ENCODE data around the gene KCTD5. TPM values are rescaled to one million over a fixed set of nuclear protein-coding genes. Genes with fewer than 3 reads are reported as not detected.

The KCTD5 gene
- total RNA-seq, 1 experiment from 2014 or later, result 49.4 TPM

GRCh38 chr16:2738615-2739014 is 56.3 kb downstream of the KCTD5 start:
- ChIA-PET POLR2A (interaction anchor here (0.7 to 1.9 kb wide), 3 partner anchors 15 to 33 kb away, joined by 3 to 8 read pairs (median 5); partner anchors contain the start of gene SRRM2), CTCF (interaction anchor here (1.0 kb wide), 1 partner anchor 13 kb away, joined by 4 read pairs; the partner anchor contains the start of gene SRRM2)

GRCh38 chr16:2739625-2740430 is 57.5 kb downstream of the KCTD5 start:
- intact Hi-C loops (cut with micrococcal nuclease), result no loop called here
- H3K27ac Mint-ChIP-seq (ENCODE audit: low read depth, unreplicated experiment), result no peak overlapping the region
- peak overlapping the region; percentile 7 for H3K4me3 Mint-ChIP-seq (ENCODE audit: unreplicated experiment)
- peaks cover 4% of the 10 kb centered on the region for H3K36me3 Mint-ChIP-seq (ENCODE audit: insufficient read depth, unreplicated experiment)
- POLR2A ChIA-PET, result interaction anchor here (0.5 to 1.9 kb wide), 4 partner anchors 12 to 124 kb away, joined by 3 to 8 read pairs (median 5); partner anchors contain the start of gene SRRM2
- no peaks in the 10 kb centered on the region for H3K27me3 Mint-ChIP-seq (ENCODE audit: insufficient read depth, unreplicated experiment)
- no peaks in the 10 kb centered on the region for H3K9me3 Mint-ChIP-seq (ENCODE audit: unreplicated experiment)
- H3K4me1 Mint-ChIP-seq (ENCODE audit: insufficient read depth, unreplicated experiment), result peaks cover 6% of the 10 kb centered on the region
- BruUV-seq (replicated peaks), result no TSS peak
- CTCF ChIA-PET, result interaction anchor here (0.6 to 1.3 kb wide), 5 partner anchors 9 to 310 kb away, joined by 3 to 7 read pairs (median 4); partner anchors contain the start of genes CCNF and SRRM2
- TF ChIP-seq CTCF (IDR thresholded peaks at IDR 0.05; ENCODE audit: unreplicated experiment), result no peak
- no peak for DNase-seq (ENCODE audit: unreplicated experiment)

More at GRCh38 chr16:2738615-2739014, 56.3 kb downstream of the KCTD5 start:
- intact Hi-C loops (cut with micrococcal nuclease), result no loop called here
- Mint-ChIP-seq H3K9me3 (ENCODE audit: unreplicated experiment) (no peaks in the 10 kb centered on the region), H3K36me3 (ENCODE audit: insufficient read depth, unreplicated experiment) (peaks cover 4% of the 10 kb centered on the region), H3K27me3 (ENCODE audit: insufficient read depth, unreplicated experiment) (no peaks in the 10 kb centered on the region), H3K27ac (ENCODE audit: low read depth, unreplicated experiment) (no peak overlapping the region), H3K4me1 (ENCODE audit: insufficient read depth, unreplicated experiment) (peaks cover 6% of the 10 kb centered on the region), H3K4me3 (ENCODE audit: unreplicated experiment) (no peak overlapping the region)
- DNase-seq (ENCODE audit: unreplicated experiment), result no peak
- no TSS peak for BruUV-seq (replicated peaks)
- no peak for TF ChIP-seq CTCF (IDR thresholded peaks at IDR 0.05; ENCODE audit: unreplicated experiment)

DNA sequence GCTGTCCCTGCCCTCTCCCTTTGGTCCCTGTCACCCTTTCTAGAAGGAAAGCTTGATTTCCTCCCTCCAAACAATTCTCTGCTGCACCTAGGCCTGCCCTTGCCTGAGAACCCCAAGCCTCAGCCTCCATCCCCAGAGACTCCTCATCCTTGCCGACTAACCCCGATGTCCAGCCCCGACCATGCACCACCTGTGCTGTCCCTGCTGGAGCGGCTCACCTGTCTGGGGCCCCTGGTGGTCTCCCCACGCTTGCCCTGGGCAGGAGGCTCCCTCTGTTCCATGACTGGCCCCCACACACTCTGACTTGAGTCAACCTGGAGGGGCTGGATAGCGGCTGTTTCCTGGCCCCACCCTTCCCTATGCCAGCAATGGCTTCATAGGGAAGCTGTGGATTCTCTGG is 58.2 kb downstream of the KCTD5 start:
- no peak for DNase-seq (ENCODE audit: unreplicated experiment)
- no peak for TF ChIP-seq CTCF (IDR thresholded peaks at IDR 0.05; ENCODE audit: unreplicated experiment)
- no TSS peak for BruUV-seq (replicated peaks)
- intact Hi-C loops (cut with micrococcal nuclease), result no loop called here
- CTCF ChIA-PET, result interaction anchor here (0.7 to 1.3 kb wide), 3 partner anchors 10 to 128 kb away, joined by 3 to 4 read pairs (median 4); no protein-coding TSS in a partner anchor
- Mint-ChIP-seq H3K4me1 (ENCODE audit: insufficient read depth, unreplicated experiment) (peaks cover 6% of the 10 kb centered on the region), H3K4me3 (ENCODE audit: unreplicated experiment) (peak overlapping the region; percentile 7), H3K27ac (ENCODE audit: low read depth, unreplicated experiment) (no peak overlapping the region), H3K36me3 (ENCODE audit: insufficient read depth, unreplicated experiment) (peaks cover 4% of the 10 kb centered on the region), H3K9me3 (ENCODE audit: unreplicated experiment) (no peaks in the 10 kb centered on the region), H3K27me3 (ENCODE audit: insufficient read depth, unreplicated experiment) (no peaks in the 10 kb centered on the region)
- POLR2A ChIA-PET, result interaction anchor here (1.3 kb wide), 1 partner anchor 11 kb away, joined by 7 read pairs; no protein-coding TSS in a partner anchor

DNA sequence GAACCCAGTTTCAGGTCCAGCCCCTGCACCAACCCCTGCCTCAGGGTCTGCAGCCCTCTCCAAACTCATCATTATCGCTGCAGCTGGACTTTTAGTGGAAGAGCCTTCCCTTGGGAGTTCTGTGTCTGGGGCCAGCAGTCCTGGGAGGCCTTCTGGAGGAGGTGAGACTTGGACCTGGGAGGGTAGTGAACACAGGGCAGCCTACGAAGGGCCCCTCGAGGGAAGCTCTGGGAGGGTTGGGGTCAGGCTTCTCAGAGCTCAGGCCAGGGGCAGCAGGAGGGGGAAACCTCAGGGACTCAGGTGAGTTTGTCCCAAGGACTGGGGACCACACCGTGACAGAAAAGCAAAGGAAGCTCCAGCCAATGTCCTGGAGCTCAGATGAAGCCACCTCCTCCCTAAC is 58.8 kb downstream of the KCTD5 start:
- H3K36me3 Mint-ChIP-seq (ENCODE audit: insufficient read depth, unreplicated experiment), result peaks cover 4% of the 10 kb centered on the region
- no peak for TF ChIP-seq CTCF (IDR thresholded peaks at IDR 0.05; ENCODE audit: unreplicated experiment)
- no peak overlapping the region for H3K4me3 Mint-ChIP-seq (ENCODE audit: unreplicated experiment)
- BruUV-seq (replicated peaks), result no TSS peak
- H3K9me3 Mint-ChIP-seq (ENCODE audit: unreplicated experiment), result no peaks in the 10 kb centered on the region
- ChIA-PET CTCF (interaction anchor here (1.0 kb wide), 1 partner anchor 127 kb away, joined by 4 read pairs; no protein-coding TSS in a partner anchor), POLR2A (interaction anchor here (1.3 kb wide), 1 partner anchor 10 kb away, joined by 7 read pairs; no protein-coding TSS in a partner anchor)
- DNase-seq (ENCODE audit: unreplicated experiment), result no peak
- intact Hi-C loops (cut with micrococcal nuclease), result no loop called here
- H3K27ac Mint-ChIP-seq (ENCODE audit: low read depth, unreplicated experiment), result no peak overlapping the region
- no peaks in the 10 kb centered on the region for H3K27me3 Mint-ChIP-seq (ENCODE audit: insufficient read depth, unreplicated experiment)
- peaks cover 6% of the 10 kb centered on the region for H3K4me1 Mint-ChIP-seq (ENCODE audit: insufficient read depth, unreplicated experiment)
